KOPT-K1 (cell line): Measurements from ENCODE around the gene TTLL11.

ENCODE experiments used
- H3K27ac ChIP-seq: fragments of 200-600 bp; sonication (generic); 2 replicates; pipeline ENCODE4 v1.5.1; 2016; ENCODE audit warnings: antibody characterized with exemption, mild to moderate bottlenecking, low read depth, low read length; ENCODE audit not compliant: poor library complexity, severe bottlenecking
- H3K36me3 ChIP-seq: fragments of 200-600 bp; sonication (generic); 2 replicates; pipeline ENCODE4 v1.5.1; 2017; ENCODE audit warnings: antibody characterized with exemption, mild to moderate bottlenecking, low read length, moderate library complexity; ENCODE audit not compliant: insufficient read depth
- H3K9me3 ChIP-seq: fragments of 200-600 bp; sonication (generic); 2 replicates; pipeline ENCODE4 v1.5.1; 2017; ENCODE audit warnings: antibody characterized with exemption, low read length, mild to moderate bottlenecking; ENCODE audit not compliant: insufficient read depth, poor library complexity, severe bottlenecking

The TTLL11 gene

DNA sequence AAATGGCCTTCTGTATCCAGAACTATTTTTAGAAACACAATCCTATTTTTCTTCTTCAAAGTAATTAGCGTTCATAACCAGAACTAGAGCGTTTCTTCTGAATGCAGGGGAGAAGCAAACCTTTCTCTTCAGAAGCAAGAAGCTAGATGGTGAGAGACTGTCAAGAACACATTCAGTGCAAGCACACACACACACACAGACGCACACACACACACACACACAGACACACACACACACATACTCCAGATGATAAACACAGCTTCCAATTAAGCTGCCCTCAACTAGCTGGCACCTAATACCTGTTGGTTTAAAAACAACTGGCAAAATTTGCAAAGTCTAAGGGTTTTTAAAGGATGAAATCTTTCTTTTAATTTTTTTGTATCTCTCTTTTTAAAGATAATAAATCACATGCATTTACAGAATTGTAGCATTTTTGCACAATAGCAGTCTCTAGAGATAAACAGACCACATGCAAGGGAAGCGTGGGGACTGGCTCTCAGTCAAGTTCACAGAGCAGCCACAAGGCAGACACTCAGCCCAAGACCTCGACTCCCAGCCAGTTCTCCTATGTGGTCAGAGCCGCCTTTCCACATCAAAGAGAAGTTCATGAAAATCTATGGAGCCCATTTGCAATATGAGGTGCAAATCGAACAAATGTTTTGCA lies 138.5 kb downstream of the TTLL11 start:
- no peaks in the 10 kb centered on the region for H3K36me3 ChIP-seq
- no peak overlapping the region for H3K27ac ChIP-seq
- H3K9me3 ChIP-seq: no peaks in the 10 kb centered on the region

GRCh38 chr9:121952611-121953010 lies 140.5 kb downstream of the TTLL11 start:
- Histone ChIP-seq H3K27ac (no peak overlapping the region), H3K9me3 (no peaks in the 10 kb centered on the region), H3K36me3 (no peaks in the 10 kb centered on the region)

DNA sequence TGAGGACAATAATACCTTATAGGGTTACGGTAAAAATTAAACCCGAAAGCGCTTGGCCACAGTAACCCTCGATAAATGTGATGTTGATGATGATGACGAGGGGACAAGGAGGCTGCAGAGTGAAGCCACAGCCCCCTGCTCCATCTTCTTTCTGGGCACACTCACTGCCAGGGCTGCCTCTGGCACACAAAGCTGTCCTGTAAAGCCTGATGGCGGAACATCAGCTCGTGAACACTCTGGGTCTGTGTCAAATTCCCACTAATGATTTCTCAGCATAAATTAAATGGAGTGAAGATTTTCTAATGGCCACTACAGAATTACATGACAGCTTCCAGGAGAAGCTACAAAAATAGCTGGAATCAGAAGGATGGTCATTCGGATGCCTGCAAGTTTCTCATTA lies 142.2 kb downstream of the TTLL11 start:
- H3K36me3 ChIP-seq: no peaks in the 10 kb centered on the region
- H3K27ac ChIP-seq: no peak overlapping the region
- H3K9me3 ChIP-seq: no peaks in the 10 kb centered on the region

DNA sequence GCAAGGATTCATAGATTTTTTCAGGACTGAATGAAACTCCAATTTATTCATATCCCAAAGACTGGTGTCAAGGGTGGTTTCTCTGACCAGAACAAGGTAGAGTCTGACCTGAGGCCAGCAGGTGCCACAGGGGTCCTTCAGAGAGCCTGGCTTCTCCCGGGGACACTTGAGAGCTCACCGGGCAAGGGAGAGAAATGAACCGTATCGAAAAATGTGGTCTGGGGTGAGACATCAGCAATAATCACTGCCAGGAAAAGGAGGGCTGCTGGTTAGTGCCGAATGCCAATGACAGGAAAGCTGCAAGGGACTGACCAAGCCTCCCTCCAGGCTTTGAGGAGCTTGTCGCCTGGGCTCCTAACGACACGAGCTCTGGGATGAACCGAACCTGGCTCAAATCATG lies 142.7 kb downstream of the TTLL11 start:
- no peaks in the 10 kb centered on the region for H3K36me3 ChIP-seq
- no peak overlapping the region for H3K27ac ChIP-seq
- no peaks in the 10 kb centered on the region for H3K9me3 ChIP-seq

DNA sequence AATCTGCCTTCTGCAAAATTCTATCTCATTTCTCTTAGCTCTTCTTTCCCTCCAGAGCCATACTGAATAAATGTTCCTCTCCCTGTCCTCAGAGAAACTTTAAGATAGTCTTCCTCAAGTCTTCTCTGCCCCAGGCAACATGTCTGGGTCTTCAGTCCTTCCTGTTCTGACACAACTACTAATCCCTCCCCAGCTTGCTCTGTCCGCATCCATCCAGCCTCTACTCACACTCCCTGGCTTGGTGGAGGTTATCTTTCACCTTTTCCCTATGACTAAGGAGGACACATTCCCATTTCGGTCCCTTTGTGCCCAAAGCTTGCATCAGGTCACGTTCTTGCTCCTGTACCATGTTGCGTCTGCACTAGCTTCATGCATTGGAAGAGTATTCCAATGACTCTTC lies 143.3 kb downstream of the TTLL11 start:
- H3K27ac ChIP-seq: no peak overlapping the region
- no peaks in the 10 kb centered on the region for H3K36me3 ChIP-seq
- H3K9me3 ChIP-seq: no peaks in the 10 kb centered on the region

GRCh38 chr9:121949364-121949763 lies 143.7 kb downstream of the TTLL11 start:
- Histone ChIP-seq H3K9me3 (no peaks in the 10 kb centered on the region), H3K36me3 (no peaks in the 10 kb centered on the region)

GRCh38 chr9:121947775-121948174 lies 145.3 kb downstream of the TTLL11 start:
- H3K27ac ChIP-seq: no peak overlapping the region
- no peaks in the 10 kb centered on the region for H3K9me3 ChIP-seq

More at GRCh38 chr9:121949364-121949763, 143.7 kb downstream of the TTLL11 start:
- H3K27ac ChIP-seq: no peak overlapping the region

DNA sequence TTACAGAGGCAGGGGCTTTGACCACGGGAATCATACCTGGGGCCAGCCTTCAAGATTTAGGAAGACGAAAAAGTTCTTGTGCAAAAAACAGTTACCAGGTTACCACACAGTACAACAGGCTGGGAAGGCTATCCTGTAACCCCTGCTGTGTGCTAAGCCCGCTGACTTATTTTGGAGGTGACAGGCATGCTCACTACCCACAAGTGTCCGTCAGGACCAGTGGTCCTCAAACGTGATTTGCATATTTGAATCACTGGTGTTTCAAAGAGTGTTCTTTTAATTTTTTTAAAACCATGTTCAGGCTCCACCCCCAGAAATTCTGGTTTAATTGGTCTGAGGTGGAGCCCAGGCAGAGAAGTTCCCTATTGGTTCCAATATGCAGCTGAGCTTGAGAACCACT lies 146.6 kb downstream of the TTLL11 start:
- H3K9me3 ChIP-seq: no peaks in the 10 kb centered on the region
- H3K27ac ChIP-seq: no peak overlapping the region
- no peaks in the 10 kb centered on the region for H3K36me3 ChIP-seq

More at GRCh38 chr9:121947775-121948174, 145.3 kb downstream of the TTLL11 start:
- no peaks in the 10 kb centered on the region for H3K36me3 ChIP-seq

DNA sequence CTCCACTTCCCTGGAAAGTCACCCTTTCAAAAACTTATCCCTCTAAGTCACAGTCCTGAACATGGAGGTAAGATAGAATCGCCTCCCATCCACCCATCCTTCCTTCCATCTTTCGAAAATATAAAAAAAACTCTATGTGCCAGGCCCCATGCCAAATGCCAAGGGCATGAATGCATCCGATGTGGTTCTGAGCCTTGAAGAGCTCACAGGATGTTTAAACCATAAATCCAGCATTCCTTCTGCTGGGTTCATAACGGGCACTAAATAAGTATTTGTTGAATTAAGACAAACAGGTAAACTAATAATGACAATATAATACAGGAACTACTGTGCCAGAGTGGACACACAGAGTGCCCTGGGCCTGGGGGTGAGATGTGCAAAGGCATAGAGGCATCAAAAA lies 147.3 kb downstream of the TTLL11 start:
- Histone ChIP-seq H3K36me3 (no peaks in the 10 kb centered on the region), H3K9me3 (no peaks in the 10 kb centered on the region), H3K27ac (no peak overlapping the region)

- H3K9me3 ChIP-seq: no peaks in the 10 kb centered on the region
- no peaks in the 10 kb centered on the region for H3K36me3 ChIP-seq
- H3K27ac ChIP-seq: no peak overlapping the region
Observed at GRCh38 chr9:121945281-121945680, 147.8 kb downstream of the TTLL11 start.

DNA sequence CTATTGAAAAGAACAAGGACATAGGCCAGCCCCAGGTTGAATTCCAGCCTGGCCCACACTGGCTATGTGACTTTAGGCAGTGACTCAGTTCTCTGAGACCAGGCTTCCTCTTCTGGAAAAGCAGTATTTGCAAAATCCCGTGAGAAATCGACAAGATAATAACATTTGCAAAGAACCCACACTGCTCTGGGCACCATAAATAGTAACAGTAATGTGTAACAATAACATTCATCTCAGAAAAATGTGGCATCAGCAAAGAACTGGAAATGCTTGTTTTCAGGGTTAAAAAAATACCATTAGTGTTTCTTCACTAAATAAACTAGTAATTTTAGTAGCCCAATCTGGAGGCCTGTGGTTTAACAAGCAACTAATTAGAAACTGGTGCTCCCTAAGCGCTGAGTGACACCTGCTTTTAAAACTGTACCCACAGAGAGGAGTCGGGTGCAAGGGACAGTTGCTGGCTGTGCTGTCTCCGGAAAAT lies 148.4 kb downstream of the TTLL11 start:
- Histone ChIP-seq H3K9me3 (no peaks in the 10 kb centered on the region), H3K36me3 (no peaks in the 10 kb centered on the region), H3K27ac (no peak overlapping the region)

DNA sequence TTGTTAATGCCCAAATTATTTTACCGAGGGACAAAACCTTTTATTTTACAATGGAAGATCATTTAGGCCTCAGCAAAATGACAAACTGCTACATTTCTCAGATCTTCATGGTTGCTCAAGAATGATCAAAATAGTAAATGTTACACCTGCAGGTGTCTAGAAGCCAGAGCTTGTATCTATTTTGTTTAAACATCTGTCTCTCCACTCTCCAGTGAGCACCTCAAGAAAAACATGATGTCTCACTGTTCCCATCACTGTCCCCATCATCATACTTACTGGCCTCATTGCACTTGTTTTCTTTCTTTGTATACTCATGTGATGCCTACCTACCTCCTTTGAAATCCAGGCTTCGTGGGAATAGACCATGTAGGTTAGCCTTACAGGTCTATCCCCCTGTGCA lies 149.6 kb downstream of the TTLL11 start:
- H3K27ac ChIP-seq: no peak overlapping the region

GRCh38 chr9:121942866-121943382 lies 150.2 kb downstream of the TTLL11 start:
- Histone ChIP-seq H3K9me3 (no peaks in the 10 kb centered on the region), H3K36me3 (no peaks in the 10 kb centered on the region), H3K27ac (no peak overlapping the region)

More for the DNA sequence above, 149.6 kb downstream of the TTLL11 start:
- Histone ChIP-seq H3K36me3 (no peaks in the 10 kb centered on the region), H3K9me3 (no peaks in the 10 kb centered on the region)

DNA sequence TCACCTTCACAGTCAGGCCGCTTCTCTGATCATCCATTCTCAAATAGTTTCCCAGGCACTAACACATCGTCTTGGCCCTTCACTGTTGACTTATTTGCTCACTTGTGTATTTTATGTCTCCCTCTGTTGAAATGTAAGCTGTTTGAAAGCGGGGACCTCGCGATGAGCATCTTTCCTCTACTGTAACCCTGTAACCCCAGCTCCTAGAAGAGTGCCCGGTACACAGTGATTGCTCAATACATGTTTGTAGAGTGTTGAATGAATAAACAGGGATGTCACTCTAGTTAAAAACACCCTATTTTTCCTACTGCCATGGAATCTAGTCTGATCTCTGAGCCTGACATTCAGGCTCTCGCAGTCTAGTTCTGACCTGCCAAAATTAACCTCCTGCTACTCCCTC lies 150.8 kb downstream of the TTLL11 start:
- no peak overlapping the region for H3K27ac ChIP-seq
- H3K9me3 ChIP-seq: no peaks in the 10 kb centered on the region
- H3K36me3 ChIP-seq: no peaks in the 10 kb centered on the region

GRCh38 chr9:121939643-121940042 lies 153.5 kb downstream of the TTLL11 start:
- H3K9me3 ChIP-seq: no peaks in the 10 kb centered on the region
- no peak overlapping the region for H3K27ac ChIP-seq
- no peaks in the 10 kb centered on the region for H3K36me3 ChIP-seq

DNA sequence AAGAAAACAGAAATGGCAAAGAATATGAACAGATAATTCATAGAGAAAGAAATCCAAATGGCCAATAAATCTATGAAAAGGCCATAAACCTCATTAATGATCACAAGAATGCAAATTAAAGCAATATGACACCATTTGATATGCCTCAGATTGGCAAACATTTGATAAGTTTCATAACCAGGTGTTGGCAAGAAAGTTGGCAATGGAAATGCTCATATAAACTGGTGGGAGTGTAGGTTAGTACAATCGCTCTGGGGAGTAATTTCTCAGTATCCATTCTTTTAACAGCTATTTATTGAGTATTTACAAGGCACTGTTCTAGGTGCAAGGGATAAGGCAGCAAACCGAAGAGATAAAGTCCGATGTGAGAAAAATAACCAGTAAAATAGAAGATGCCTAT lies 154.5 kb downstream of the TTLL11 start:
- Histone ChIP-seq H3K36me3 (no peaks in the 10 kb centered on the region), H3K27ac (no peak overlapping the region), H3K9me3 (no peaks in the 10 kb centered on the region)
